Neural progenitor cell (in vitro differentiated cells): Measurements from ENCODE around the gene UBALD2.

Source experiments
- CTCF ChIP-seq: fragments of 200-600 bp; sonication (generic); IDR thresholded peaks from 2 replicates; pipeline ENCODE4 v1.5.1; 2017; ENCODE audit warnings: antibody characterized with exemption, mild to moderate bottlenecking
- EZH2phosphoT487 ChIP-seq: fragments of 200-600 bp; sonication (generic); IDR thresholded peaks from 2 replicates; pipeline ENCODE4 v1.6.1; 2017; ENCODE audit warnings: antibody characterized with exemption

GRCh38 chr17:76296889-76297288 lies 31.7 kb downstream of the UBALD2 start:
- TF ChIP-seq CTCF (no peak), EZH2phosphoT487 (no peak)
